Tibial nerve (tissue), 4 donors: ENCODE data around the gene CNTF.

Experiments used
- EP300 ChIP-seq, 2 donors: sonication (generic); formaldehyde crosslinking; IDR thresholded peaks; one replicate each; pipeline ENCODE4 v1.6.1; 2017; ENCODE audit warnings: antibody characterized with exemption in 2 of 2, mild to moderate bottlenecking in 1 of 2
- POLR2A ChIP-seq, 2 donors: fragments of 450-650 bp; IDR thresholded peaks; one replicate each; pipeline ENCODE4 v1.6.1; 2017; ENCODE audit warnings: antibody characterized with exemption in 2 of 2, mild to moderate bottlenecking in 2 of 2, moderate library complexity in 2 of 2
- TF ChIP-seq, protein P1 (sequence below), 5 experiments: fragments of 200-600 bp in 3 of 5; fragments of 450-650 bp in 2 of 5; sonication (generic) in 3 of 5; IDR thresholded peaks; one replicate each; pipeline ENCODE4 v1.5.1; 2016 to 2019; ENCODE audit warnings: antibody characterized with exemption in 5 of 5, mild to moderate bottlenecking in 3 of 5, moderate library complexity in 2 of 5

DNA sequence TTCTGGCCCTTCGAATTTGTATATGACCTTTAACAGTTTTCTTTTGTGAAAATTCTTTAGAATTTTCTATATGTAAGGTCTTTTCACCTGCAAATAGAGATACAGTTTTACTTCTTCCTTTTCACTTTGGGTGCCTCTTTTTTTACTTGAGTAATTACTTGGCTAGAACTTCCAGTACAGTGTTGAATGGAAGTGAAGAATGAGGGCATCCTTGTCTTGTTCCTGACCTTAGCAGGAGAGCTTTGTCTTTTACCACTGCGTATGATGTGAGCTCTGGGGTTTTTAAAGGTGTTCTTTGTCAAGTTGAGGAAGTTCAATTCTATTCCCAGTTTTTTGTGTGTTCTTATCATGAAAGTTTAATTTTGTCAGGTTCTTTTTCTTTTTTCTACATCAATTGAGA lies 22.0 kb upstream of the CNTF start:
- TF ChIP-seq, protein P1, sequence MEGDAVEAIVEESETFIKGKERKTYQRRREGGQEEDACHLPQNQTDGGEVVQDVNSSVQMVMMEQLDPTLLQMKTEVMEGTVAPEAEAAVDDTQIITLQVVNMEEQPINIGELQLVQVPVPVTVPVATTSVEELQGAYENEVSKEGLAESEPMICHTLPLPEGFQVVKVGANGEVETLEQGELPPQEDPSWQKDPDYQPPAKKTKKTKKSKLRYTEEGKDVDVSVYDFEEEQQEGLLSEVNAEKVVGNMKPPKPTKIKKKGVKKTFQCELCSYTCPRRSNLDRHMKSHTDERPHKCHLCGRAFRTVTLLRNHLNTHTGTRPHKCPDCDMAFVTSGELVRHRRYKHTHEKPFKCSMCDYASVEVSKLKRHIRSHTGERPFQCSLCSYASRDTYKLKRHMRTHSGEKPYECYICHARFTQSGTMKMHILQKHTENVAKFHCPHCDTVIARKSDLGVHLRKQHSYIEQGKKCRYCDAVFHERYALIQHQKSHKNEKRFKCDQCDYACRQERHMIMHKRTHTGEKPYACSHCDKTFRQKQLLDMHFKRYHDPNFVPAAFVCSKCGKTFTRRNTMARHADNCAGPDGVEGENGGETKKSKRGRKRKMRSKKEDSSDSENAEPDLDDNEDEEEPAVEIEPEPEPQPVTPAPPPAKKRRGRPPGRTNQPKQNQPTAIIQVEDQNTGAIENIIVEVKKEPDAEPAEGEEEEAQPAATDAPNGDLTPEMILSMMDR (IDR thresholded peaks at IDR 0.05): no peak
- TF ChIP-seq POLR2A (IDR thresholded peaks at IDR 0.05) (no peak), EP300 (IDR thresholded peaks at IDR 0.05) (no peak)
